ENCODE data around the gene MFSD1. TPM values are rescaled to one million over a fixed set of nuclear protein-coding genes. Genes with fewer than 3 reads are reported as not detected.

The MFSD1 gene
- total RNA-seq, 1 experiment from 2014 or later: 45.3 TPM

DNA sequence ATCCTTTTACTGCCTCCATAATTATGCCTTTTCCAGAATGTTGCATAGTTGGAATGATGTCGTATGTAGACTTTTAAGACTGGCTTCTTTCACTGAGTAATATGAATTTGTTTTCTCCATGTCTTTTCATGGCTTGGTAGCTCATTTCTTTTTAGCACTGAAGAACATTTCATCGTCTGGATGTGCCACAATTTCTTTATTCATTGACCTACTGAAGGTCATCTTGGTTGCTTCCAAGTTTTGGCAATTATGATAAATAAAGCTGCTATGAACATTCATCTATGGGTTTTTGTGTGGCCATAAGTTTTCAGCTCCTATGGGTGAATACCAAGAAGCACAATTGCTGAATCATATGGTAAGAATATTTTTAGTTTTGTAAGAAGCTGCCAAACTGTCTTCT lies 46.4 kb upstream of the MFSD1 start:
- Histone ChIP-seq H3K4me1 (ENCODE audit: insufficient read depth, low read length) (peaks cover 8% of the 10 kb centered on the region; the same call in 1 of the 2 replicates), H3K9ac (ENCODE audit: low read length) (no peak overlapping the region), H3K27me3 (ENCODE audit: low read length) (no peaks in the 10 kb centered on the region), H2AFZ (ENCODE audit: low read length) (no peak overlapping the region), H3K79me2 (ENCODE audit: low read length) (no peaks in the 10 kb centered on the region), H3K27ac (ENCODE audit: low read length) (no peak overlapping the region), H3K9me2 (replicated peaks; ENCODE audit: low read length) (no peaks in the 10 kb centered on the region), H3K9me3 (ENCODE audit: low read length) (no peaks in the 10 kb centered on the region), H3K4me2 (ENCODE audit: low read length) (no peak overlapping the region), H3F3A (ENCODE audit: low read length, unreplicated experiment) (no peaks in the 10 kb centered on the region), H3K4me3 (ENCODE audit: low read length) (no peak overlapping the region), H3K36me3 (ENCODE audit: low read depth, low read length) (no peaks in the 10 kb centered on the region), H4K20me1 (ENCODE audit: low read length) (no peaks in the 10 kb centered on the region)
- intact Hi-C loops (cut with micrococcal nuclease): no loop called here
- BruUV-seq (replicated peaks): no TSS peak
- POLR2A ChIA-PET (ENCODE audit: unreplicated experiment): no interaction called here
- no peak for ATAC-seq
- CTCF ChIA-PET: no interaction called here
- no peak for TF ChIP-seq EZH2phosphoT487 (IDR thresholded peaks at IDR 0.05; ENCODE audit: borderline replicate concordance, low read length)
- TF ChIP-seq EZH2 (IDR thresholded peaks at IDR 0.05; ENCODE audit: low read length, unreplicated experiment): no peak
- TF ChIP-seq, protein P1, sequence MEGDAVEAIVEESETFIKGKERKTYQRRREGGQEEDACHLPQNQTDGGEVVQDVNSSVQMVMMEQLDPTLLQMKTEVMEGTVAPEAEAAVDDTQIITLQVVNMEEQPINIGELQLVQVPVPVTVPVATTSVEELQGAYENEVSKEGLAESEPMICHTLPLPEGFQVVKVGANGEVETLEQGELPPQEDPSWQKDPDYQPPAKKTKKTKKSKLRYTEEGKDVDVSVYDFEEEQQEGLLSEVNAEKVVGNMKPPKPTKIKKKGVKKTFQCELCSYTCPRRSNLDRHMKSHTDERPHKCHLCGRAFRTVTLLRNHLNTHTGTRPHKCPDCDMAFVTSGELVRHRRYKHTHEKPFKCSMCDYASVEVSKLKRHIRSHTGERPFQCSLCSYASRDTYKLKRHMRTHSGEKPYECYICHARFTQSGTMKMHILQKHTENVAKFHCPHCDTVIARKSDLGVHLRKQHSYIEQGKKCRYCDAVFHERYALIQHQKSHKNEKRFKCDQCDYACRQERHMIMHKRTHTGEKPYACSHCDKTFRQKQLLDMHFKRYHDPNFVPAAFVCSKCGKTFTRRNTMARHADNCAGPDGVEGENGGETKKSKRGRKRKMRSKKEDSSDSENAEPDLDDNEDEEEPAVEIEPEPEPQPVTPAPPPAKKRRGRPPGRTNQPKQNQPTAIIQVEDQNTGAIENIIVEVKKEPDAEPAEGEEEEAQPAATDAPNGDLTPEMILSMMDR (conservative IDR thresholded peaks at IDR 0.05; ENCODE audit: low read depth, low read length): no peak
- DNase-seq: no peak

DNA sequence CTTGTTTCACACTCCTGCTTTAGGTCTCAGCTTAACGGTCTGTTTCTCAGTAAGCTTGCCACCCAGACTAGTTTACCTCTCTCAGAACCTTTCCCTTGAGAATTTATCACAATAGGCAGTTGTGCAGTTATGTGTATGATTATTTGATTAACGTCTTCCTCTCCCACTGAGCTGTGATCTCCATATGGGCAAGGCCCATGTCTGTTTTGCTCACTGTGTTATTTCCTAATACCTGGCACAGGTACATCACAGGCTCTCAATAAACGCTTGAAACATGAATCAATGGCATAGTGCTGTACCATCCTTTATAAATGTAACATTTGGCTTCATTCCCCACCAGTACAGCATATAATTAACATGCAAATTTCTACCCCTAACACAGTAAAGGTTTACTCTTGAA lies 40.5 kb upstream of the MFSD1 start:
- Histone ChIP-seq H3K27me3 (ENCODE audit: low read length) (no peaks in the 10 kb centered on the region), H3K4me1 (ENCODE audit: insufficient read depth, low read length) (peaks cover 38% of the 10 kb centered on the region), H3K9me3 (ENCODE audit: low read length) (no peaks in the 10 kb centered on the region), H4K20me1 (ENCODE audit: low read length) (no peaks in the 10 kb centered on the region), H3K9ac (ENCODE audit: low read length) (no peak overlapping the region), H3F3A (ENCODE audit: low read length, unreplicated experiment) (no peaks in the 10 kb centered on the region), H3K27ac (ENCODE audit: low read length) (no peak overlapping the region), H3K79me2 (ENCODE audit: low read length) (no peaks in the 10 kb centered on the region), H3K9me2 (replicated peaks; ENCODE audit: low read length) (no peaks in the 10 kb centered on the region), H3K4me2 (ENCODE audit: low read length) (no peak overlapping the region), H3K4me3 (ENCODE audit: low read length) (no peak overlapping the region), H3K36me3 (ENCODE audit: low read depth, low read length) (no peaks in the 10 kb centered on the region), H2AFZ (ENCODE audit: low read length) (no peak overlapping the region)
- ATAC-seq (no peak), DNase-seq (no peak)
- no TSS peak for BruUV-seq (replicated peaks)
- TF ChIP-seq EZH2phosphoT487 (IDR thresholded peaks at IDR 0.05; ENCODE audit: borderline replicate concordance, low read length) (no peak), EZH2 (IDR thresholded peaks at IDR 0.05; ENCODE audit: low read length, unreplicated experiment) (no peak)
- TF ChIP-seq, protein P1 (conservative IDR thresholded peaks at IDR 0.05; ENCODE audit: low read depth, low read length): no peak
- ChIA-PET POLR2A (ENCODE audit: unreplicated experiment) (no interaction called here), CTCF (no interaction called here)
- intact Hi-C loops (cut with micrococcal nuclease): no loop called here

DNA sequence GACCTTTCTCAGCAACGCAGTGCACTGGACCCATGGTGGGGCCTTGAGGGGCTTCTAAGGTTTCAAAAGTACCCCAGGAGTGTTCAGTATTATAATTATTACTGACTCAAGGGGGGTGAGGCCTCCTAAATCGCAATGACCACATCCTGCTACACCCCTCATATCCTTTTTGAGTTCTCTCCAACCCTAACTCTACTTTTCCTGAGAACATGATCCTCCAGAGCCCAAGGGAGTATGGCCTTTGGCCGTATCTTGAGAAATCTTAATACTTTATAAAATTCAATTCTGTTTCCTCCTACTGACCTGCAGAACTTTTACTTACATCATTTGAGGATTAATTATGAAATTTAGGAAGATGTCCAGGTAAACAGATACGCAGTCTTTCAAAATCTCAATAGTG lies 39.2 kb upstream of the MFSD1 start:
- Histone ChIP-seq H3K27ac (ENCODE audit: low read length) (peak overlapping the region; percentile 74), H3K79me2 (ENCODE audit: low read length) (no peaks in the 10 kb centered on the region)

More for the DNA sequence above, 39.2 kb upstream of the MFSD1 start:
- peaks cover 49% of the 10 kb centered on the region for H3K4me1 ChIP-seq (ENCODE audit: insufficient read depth, low read length)
- no peaks in the 10 kb centered on the region for H3K27me3 ChIP-seq (ENCODE audit: low read length)
- no peak overlapping the region; the same call in 1 of the 2 replicates for H3K9ac ChIP-seq (ENCODE audit: low read length)
- no peak overlapping the region for H2AFZ ChIP-seq (ENCODE audit: low read length)
- no peak overlapping the region for H3K4me2 ChIP-seq (ENCODE audit: low read length)
- intact Hi-C loops (cut with micrococcal nuclease): no loop called here
- H3K36me3 ChIP-seq (ENCODE audit: low read depth, low read length): no peaks in the 10 kb centered on the region
- H3K4me3 ChIP-seq (ENCODE audit: low read length): no peak overlapping the region
- no peaks in the 10 kb centered on the region for H3F3A ChIP-seq (ENCODE audit: low read length, unreplicated experiment)
- no peaks in the 10 kb centered on the region for H4K20me1 ChIP-seq (ENCODE audit: low read length)
- DNase-seq (no peak), ATAC-seq (no peak)
- POLR2A ChIA-PET (ENCODE audit: unreplicated experiment): no interaction called here
- no TSS peak for BruUV-seq (replicated peaks)
- CTCF ChIA-PET: no interaction called here
- H3K9me2 ChIP-seq (replicated peaks; ENCODE audit: low read length): no peaks in the 10 kb centered on the region
- no peaks in the 10 kb centered on the region for H3K9me3 ChIP-seq (ENCODE audit: low read length)
- TF ChIP-seq, protein P1 (conservative IDR thresholded peaks at IDR 0.05; ENCODE audit: low read depth, low read length): no peak
- TF ChIP-seq EZH2phosphoT487 (IDR thresholded peaks at IDR 0.05; ENCODE audit: borderline replicate concordance, low read length) (no peak), EZH2 (IDR thresholded peaks at IDR 0.05; ENCODE audit: low read length, unreplicated experiment) (no peak)
